ENCODE data around the gene FNBP1L.

DNA sequence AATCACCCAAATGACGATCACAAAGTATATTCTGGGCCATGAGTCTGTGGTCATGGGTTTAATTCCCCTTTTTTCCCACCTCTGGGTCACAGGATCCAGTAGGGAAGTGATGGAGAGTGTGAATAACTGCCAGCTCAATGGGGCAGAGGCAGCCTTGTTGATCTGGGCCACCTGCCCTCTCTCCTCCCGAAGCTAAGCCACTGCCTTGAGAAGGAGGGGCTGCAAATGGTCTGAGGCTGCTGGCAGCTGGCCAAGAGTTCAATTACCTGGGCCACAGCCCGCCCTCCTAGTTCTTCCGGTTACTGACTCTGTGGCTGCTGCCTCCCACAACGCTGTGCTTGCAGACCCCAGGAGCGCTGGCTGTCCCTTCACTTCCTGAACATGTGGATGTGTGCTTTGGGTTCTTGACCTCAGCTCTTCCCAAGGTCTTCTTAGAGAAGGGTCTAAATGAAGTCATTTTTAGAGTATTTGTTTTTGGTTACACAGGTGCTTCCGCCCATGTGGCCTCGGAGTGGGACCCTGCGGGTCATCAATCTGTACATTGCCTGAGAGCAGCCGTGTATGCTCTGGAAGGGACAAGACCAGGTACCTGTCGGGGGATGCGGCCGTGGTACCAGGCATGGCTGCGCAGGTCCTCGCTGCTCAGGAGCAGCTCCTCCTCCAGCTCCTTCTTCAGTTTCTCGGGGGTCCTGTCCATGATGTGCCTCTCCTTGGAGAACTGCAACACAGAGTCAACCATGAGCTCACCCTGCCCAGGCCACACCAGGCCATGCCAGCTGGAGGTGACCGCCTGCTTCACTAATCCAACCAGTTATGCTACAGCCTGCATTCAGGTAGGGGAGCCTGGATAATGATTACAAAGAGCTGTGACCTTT lies 144.0 kb downstream of the FNBP1L start:
- TF ChIP-seq, protein P1, sequence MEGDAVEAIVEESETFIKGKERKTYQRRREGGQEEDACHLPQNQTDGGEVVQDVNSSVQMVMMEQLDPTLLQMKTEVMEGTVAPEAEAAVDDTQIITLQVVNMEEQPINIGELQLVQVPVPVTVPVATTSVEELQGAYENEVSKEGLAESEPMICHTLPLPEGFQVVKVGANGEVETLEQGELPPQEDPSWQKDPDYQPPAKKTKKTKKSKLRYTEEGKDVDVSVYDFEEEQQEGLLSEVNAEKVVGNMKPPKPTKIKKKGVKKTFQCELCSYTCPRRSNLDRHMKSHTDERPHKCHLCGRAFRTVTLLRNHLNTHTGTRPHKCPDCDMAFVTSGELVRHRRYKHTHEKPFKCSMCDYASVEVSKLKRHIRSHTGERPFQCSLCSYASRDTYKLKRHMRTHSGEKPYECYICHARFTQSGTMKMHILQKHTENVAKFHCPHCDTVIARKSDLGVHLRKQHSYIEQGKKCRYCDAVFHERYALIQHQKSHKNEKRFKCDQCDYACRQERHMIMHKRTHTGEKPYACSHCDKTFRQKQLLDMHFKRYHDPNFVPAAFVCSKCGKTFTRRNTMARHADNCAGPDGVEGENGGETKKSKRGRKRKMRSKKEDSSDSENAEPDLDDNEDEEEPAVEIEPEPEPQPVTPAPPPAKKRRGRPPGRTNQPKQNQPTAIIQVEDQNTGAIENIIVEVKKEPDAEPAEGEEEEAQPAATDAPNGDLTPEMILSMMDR (IDR thresholded peaks at IDR 0.05; ENCODE audit: low read length), result no peak
- no peak for TF ChIP-seq EZH2phosphoT487 (IDR thresholded peaks at IDR 0.05; ENCODE audit: low read length)

Measured in MM.1S (cell line).